SK-N-SH (cell line): ENCODE results near the gene GOLGB1.

Experiments
- CTCF ChIP-seq: fragments of 200-600 bp; sonication (generic); IDR thresholded peaks from 2 replicates; pipeline ENCODE4 v1.6.1; 2017; ENCODE audit warnings: antibody characterized with exemption, mild to moderate bottlenecking, moderate library complexity
- EP300 ChIP-seq, 2 experiments: IDR thresholded peaks; 2 replicates each; pipeline versions ENCODE4 v1.4.0 to v1.6.1; 2012; ENCODE audit warnings: borderline replicate concordance in 1 of 2, low read depth in 1 of 2, low read length in 1 of 2
- EZH2phosphoT487 ChIP-seq: fragments of 200-600 bp; sonication (generic); IDR thresholded peaks from 2 replicates; pipeline ENCODE4 v1.6.1; 2017; ENCODE audit warnings: low read depth, mixed run types, mild to moderate bottlenecking, antibody characterized with exemption, moderate library complexity, borderline replicate concordance
- FOXJ3 ChIP-seq: sonication (generic); formaldehyde crosslinking; IDR thresholded peaks from 2 replicates; pipeline ENCODE4 v1.5.1; 2020; ENCODE audit warnings: mild to moderate bottlenecking, missing genetic modification reagents
- MXI1 ChIP-seq: IDR thresholded peaks from 2 replicates; pipeline ENCODE4 v1.6.1; 2012; ENCODE audit warnings: mild to moderate bottlenecking, low read depth, low read length, improper control_type of control experiment
- NFIC ChIP-seq: IDR thresholded peaks from 2 replicates; pipeline ENCODE4 v1.4.0; 2012; ENCODE audit warnings: borderline replicate concordance
- NRF1 ChIP-seq: IDR thresholded peaks from 2 replicates; pipeline ENCODE4 v1.6.1; 2012; ENCODE audit warnings: low read depth, mild to moderate bottlenecking, low read length
- POLR2AphosphoS5 ChIP-seq: IDR thresholded peaks from 2 replicates; pipeline ENCODE4 v1.6.1; 2012; ENCODE audit warnings: low read depth, low read length
- REST ChIP-seq: IDR thresholded peaks from 2 replicates; pipeline ENCODE4 v1.6.1; 2012; ENCODE audit warnings: mild to moderate bottlenecking, low read depth, low read length, moderate library complexity
- TAF1 ChIP-seq: IDR thresholded peaks from 2 replicates; pipeline ENCODE4 v1.6.1; 2012; ENCODE audit warnings: low read depth, mild to moderate bottlenecking, low read length, moderate library complexity, borderline replicate concordance
- USF1 ChIP-seq: IDR thresholded peaks from 2 replicates; pipeline ENCODE4 v1.4.0; 2012; ENCODE audit warnings: low read depth, borderline replicate concordance
- USF2 ChIP-seq: fragments of 150-350 bp; IDR thresholded peaks from 2 replicates; pipeline ENCODE4 v1.6.1; 2017; ENCODE audit warnings: antibody characterized with exemption, low read length, low read depth, borderline replicate concordance

- TF ChIP-seq EZH2phosphoT487 (no peak), CTCF (no peak), MXI1 (no peak), REST (no peak), POLR2AphosphoS5 (no peak), TAF1 (no peak), USF2 (no peak), NRF1 (no peak), USF1 (no peak), EP300 (IDR thresholded peaks at IDR 0.05; ENCODE audit: borderline replicate concordance in 1 of 2, low read depth in 1 of 2, low read length in 1 of 2) (no peak), NFIC (no peak), FOXJ3 (no peak)
These were observed 2.7 kb upstream of the GOLGB1 start for GRCh38 chr3:121752261-121752660.
